Esophagus squamous epithelium (tissue), 5 donors: ENCODE data around the gene MT2A. TPM values are rescaled to one million over a fixed set of nuclear protein-coding genes. Genes with fewer than 3 reads are reported as not detected.
A peak's percentile ranks its signal among the peaks of the same experiment; 100 is the strongest.

ENCODE experiments used
- DNase-seq: peaks from one replicate; lab custom pipeline; 2025; lab: John Stamatoyannopoulos, UW
- H3K27ac ChIP-seq, 4 donors: fragments of 200-600 bp; sonication (generic); one replicate each; pipeline ENCODE4 v1.5.1; 2016 to 2019; ENCODE audit warnings: mild to moderate bottlenecking in 1 of 4
- H3K27me3 ChIP-seq, 4 donors: fragments of 200-600 bp; sonication (generic); 1 replicate in 3 of 4; 2 replicates in 1 of 4; pipeline versions ENCODE4 v1.5.1 to v1.6.0; 2017 to 2021; ENCODE audit warnings: antibody characterized with exemption in 1 of 4
- H3K36me3 ChIP-seq, 3 donors: fragments of 200-600 bp; sonication (generic); one replicate each; pipeline ENCODE4 v1.5.1; 2016 to 2019
- H3K4me1 ChIP-seq, 3 donors: fragments of 200-600 bp; sonication (generic); one replicate each; pipeline ENCODE4 v1.5.1; 2017 to 2019
- H3K4me3 ChIP-seq, 4 donors: fragments of 200-600 bp; sonication (generic); 1 replicate in 3 of 4; 2 replicates in 1 of 4; pipeline ENCODE4 v1.5.1; 2016 to 2019; ENCODE audit warnings: mild to moderate bottlenecking in 2 of 4, moderate library complexity in 1 of 4
- H3K9me3 ChIP-seq, 3 donors: fragments of 200-600 bp; sonication (generic); one replicate each; pipeline ENCODE4 v1.5.1; 2016 to 2019
- POLR2A ChIP-seq, 4 donors: fragments of 450-650 bp; IDR thresholded peaks; one replicate each; pipeline ENCODE4 v1.6.1; 2017; ENCODE audit warnings: antibody characterized with exemption in 4 of 4, mild to moderate bottlenecking in 4 of 4, moderate library complexity in 3 of 4
- WGBS, 2 donors: methylation state at CpG; one replicate each; pipeline ENCODE4 v1.1.5; 2018; 5-methylcytosine and 5-hydroxymethylcytosine counted together
- intact Hi-C: fragments of 100-400 bp; cut with DNase I; formaldehyde crosslinking; loops from one replicate; pipeline ENCODE4 v1.15.0; 2022
- total RNA-seq, 4 donors: library from RNA; depleted of rRNA; stranded (reverse); fragments of >200 nt; gene quantifications; one replicate each; pipeline ENCODE4 v1.1.0, GENCODE V29; 2016
- TF ChIP-seq, protein P1 (sequence below), 6 experiments: fragments of 450-650 bp in 4 of 6; fragments of 200-600 bp in 2 of 6; sonication (generic) in 2 of 6; IDR thresholded peaks; one replicate each; pipeline ENCODE4 v1.5.1; 2016 to 2019; ENCODE audit warnings: antibody characterized with exemption in 6 of 6, mild to moderate bottlenecking in 4 of 6, moderate library complexity in 4 of 6
- donor health status: DM: yes; HTN: yes; CAD: no.

The MT2A gene
- total RNA-seq, 4 donors from 2014 or later, result 76.5 to 157 (median 96.2) TPM

DNA sequence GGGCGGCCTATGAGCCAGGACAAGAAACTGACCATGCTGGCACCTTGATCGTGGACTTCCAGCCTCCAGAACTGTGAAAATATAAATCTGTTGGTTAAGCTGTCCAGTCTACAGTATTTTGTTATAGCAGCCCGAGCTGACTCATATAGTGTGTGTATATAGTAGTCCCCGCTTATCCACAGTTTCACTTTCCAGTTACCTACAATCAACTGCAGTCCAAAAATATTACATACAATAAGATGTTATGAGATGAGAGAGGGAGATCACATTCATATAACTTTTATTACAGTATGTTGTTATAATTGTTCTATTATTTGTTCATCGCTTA is 14.1 kb upstream of the MT2A start:
- TF ChIP-seq, protein P1, sequence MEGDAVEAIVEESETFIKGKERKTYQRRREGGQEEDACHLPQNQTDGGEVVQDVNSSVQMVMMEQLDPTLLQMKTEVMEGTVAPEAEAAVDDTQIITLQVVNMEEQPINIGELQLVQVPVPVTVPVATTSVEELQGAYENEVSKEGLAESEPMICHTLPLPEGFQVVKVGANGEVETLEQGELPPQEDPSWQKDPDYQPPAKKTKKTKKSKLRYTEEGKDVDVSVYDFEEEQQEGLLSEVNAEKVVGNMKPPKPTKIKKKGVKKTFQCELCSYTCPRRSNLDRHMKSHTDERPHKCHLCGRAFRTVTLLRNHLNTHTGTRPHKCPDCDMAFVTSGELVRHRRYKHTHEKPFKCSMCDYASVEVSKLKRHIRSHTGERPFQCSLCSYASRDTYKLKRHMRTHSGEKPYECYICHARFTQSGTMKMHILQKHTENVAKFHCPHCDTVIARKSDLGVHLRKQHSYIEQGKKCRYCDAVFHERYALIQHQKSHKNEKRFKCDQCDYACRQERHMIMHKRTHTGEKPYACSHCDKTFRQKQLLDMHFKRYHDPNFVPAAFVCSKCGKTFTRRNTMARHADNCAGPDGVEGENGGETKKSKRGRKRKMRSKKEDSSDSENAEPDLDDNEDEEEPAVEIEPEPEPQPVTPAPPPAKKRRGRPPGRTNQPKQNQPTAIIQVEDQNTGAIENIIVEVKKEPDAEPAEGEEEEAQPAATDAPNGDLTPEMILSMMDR (IDR thresholded peaks at IDR 0.05), result no peak
- no peak for TF ChIP-seq POLR2A (IDR thresholded peaks at IDR 0.05)
- intact Hi-C loops, result no loop called here
- Histone ChIP-seq H3K4me3 (no peak overlapping the region), H3K9me3 (no peaks in the 10 kb centered on the region), H3K27me3 (peaks cover 5 to 36% (median 6%) of the 10 kb centered on the region in 4 donors), H3K27ac (no peak overlapping the region), H3K36me3 (no peaks in the 10 kb centered on the region), H3K4me1 (peaks cover 4 to 8% (median 6%) of the 10 kb centered on the region in 3 donors)
- WGBS, 2 donors, result 93 to 95% methylated on average over 5 of the region's 5 CpGs
- no peak for DNase-seq

DNA sequence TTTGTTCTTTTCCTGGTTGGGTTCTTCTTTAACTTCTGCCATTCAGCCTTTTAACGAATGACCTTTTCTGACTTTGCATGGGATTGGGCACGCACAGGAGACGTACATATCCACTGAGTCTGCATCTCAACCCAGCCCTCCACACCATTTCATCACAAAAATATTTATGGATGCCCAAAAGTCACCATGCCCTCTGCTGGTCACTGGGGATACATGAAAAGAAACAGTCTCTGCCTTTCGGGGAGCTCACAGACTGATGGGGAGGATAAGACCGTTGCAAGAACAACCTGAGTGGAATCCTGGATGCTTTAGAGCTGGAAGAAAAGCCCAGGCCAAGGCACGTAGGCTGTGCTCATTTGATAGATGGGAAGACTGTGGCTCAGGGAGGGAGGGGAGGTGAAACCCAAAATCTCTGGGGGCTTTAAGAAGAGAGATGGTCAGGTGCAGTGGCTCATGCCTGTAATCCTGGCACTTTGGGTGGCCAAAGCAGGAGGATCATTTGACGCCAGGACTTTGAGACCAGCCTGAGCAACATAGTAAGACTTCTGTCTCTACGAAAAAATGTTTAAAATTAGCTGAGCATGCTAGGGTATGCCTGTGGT is 7.9 kb upstream of the MT2A start:
- intact Hi-C loops, result loop anchor here (5.0 to 10.0 kb wide), 2 partner anchors 88 to 94 kb away; no protein-coding TSS in a partner anchor
- no peak for DNase-seq
- Histone ChIP-seq H3K27me3 (peaks cover 0 to 6% (median 0%) of the 10 kb centered on the region in 4 donors), H3K9me3 (no peaks in the 10 kb centered on the region), H3K27ac (no peak overlapping the region), H3K4me1 (peaks cover under 1 to 3% (median 2%) of the 10 kb centered on the region in 3 donors), H3K36me3 (no peaks in the 10 kb centered on the region), H3K4me3 (no peak overlapping the region)
- WGBS, 2 donors, result 18 to 24% methylated on average over 7 to 8 of the region's 8 CpGs
- TF ChIP-seq, protein P1 (IDR thresholded peaks at IDR 0.05), result peak in 5 of 6 experiments; percentile 60 to 77 (median 71)
- no peak for TF ChIP-seq POLR2A (IDR thresholded peaks at IDR 0.05)

DNA sequence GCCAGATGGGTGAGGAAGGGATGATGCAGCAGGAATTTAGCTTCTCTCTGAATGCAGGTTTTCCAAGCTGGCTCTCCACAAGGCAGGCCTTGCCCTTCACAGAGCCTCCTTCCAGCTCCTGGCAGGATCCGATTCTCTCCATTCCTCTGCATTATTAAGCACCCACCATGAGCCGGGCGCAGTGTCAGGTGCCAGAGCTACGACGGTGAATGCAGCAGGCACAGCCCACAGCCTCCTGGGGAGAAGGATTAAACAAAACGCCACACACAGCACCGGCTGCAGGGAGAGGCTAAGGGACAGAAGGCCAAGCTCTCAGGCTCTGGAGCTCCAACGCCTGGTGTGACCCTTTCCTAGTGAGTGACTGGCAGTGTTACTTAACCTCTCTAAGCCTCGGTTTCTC is 7.1 kb upstream of the MT2A start:
- Histone ChIP-seq H3K4me1 (peaks cover 9 to 11% (median 11%) of the 10 kb centered on the region in 3 donors), H3K9me3 (no peaks in the 10 kb centered on the region), H3K4me3 (no peak overlapping the region), H3K36me3 (no peaks in the 10 kb centered on the region), H3K27ac (no peak overlapping the region), H3K27me3 (peaks cover 0 to 6% (median 0%) of the 10 kb centered on the region in 4 donors)
- DNase-seq, result no peak
- TF ChIP-seq POLR2A (IDR thresholded peaks at IDR 0.05), result no peak
- TF ChIP-seq, protein P1 (IDR thresholded peaks at IDR 0.05), result no peak
- WGBS, 2 donors, result 69 to 74% methylated on average over 6 to 9 of the region's 9 CpGs
- intact Hi-C loops, result loop anchor here (5.0 to 10.0 kb wide), 2 partner anchors 89 to 93 kb away; no protein-coding TSS in a partner anchor

DNA sequence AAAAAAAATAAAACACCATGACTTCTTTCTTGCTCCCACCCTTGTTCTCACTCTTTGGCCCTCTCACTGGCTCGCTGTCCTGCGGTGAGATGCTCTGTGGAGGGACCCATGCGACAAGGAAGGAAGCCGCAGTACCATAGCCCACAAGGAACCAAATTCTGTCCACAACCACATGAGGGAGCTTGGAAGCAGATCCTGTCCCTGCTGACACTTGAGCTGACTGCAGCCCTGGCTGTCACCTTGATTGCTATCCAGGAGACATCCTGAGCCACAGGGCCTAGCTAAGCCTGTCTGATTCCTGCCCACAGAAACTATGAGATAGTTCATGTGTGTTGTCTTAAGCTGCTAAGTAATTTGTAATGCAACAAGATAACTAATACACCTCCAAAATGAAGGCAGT is 4.8 kb upstream of the MT2A start:
- Histone ChIP-seq H3K27me3 (no peaks in the 10 kb centered on the region), H3K9me3 (no peaks in the 10 kb centered on the region), H3K4me3 (no peak overlapping the region), H3K36me3 (no peaks in the 10 kb centered on the region), H3K4me1 (peaks cover 26 to 32% (median 29%) of the 10 kb centered on the region in 3 donors), H3K27ac (no peak overlapping the region)
- WGBS, 2 donors, result 53 to 62% methylated on average over 4 of the region's 4 CpGs
- TF ChIP-seq POLR2A (IDR thresholded peaks at IDR 0.05), result no peak
- TF ChIP-seq, protein P1 (IDR thresholded peaks at IDR 0.05), result peak in 5 of 6 experiments; percentile 32 to 47 (median 40)
- no peak for DNase-seq
- intact Hi-C loops, result loop anchor here (5.0 to 10.0 kb wide), 2 partner anchors 91 kb away; no protein-coding TSS in a partner anchor

DNA sequence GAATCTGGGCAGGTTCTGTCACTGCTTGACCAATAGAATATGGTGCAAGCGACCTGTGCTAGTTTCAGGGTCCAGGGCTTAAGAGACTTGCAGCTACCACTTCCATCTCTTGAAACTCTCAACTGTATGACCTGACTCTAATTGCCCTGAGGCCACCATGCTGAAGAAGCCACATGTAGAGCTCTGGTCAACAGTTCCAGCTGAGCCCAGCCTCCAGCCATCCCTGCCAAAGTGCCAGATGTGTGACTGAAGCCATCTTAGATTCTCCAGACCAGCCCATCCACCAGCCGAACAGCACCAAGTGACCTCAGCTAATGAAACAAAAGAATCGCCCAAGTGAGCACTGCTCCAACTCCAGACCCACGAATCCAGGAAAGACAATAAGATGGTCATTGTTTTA is 3.4 kb upstream of the MT2A start:
- Histone ChIP-seq H3K27me3 (no peaks in the 10 kb centered on the region), H3K4me1 (peaks cover 26 to 46% (median 36%) of the 10 kb centered on the region in 3 donors), H3K27ac (peak overlapping the region; percentile 82 to 95 (median 90)), H3K36me3 (no peaks in the 10 kb centered on the region), H3K9me3 (no peaks in the 10 kb centered on the region), H3K4me3 (no peak overlapping the region)
- no peak for TF ChIP-seq POLR2A (IDR thresholded peaks at IDR 0.05)
- TF ChIP-seq, protein P1 (IDR thresholded peaks at IDR 0.05), result no peak
- DNase-seq, result no peak
- intact Hi-C loops, result loop anchor here (5.0 to 10.0 kb wide), 2 partner anchors 90 to 93 kb away; no protein-coding TSS in a partner anchor
- WGBS, 2 donors, result 89 to 100% methylated on average over 3 to 4 of the region's 4 CpGs
